ENCODE results near the gene HTRA2.

HTRA2 gene

GRCh38 chr2:74562126-74562775 is 32.5 kb downstream of the HTRA2 start:
- TF ChIP-seq CTCF (conservative IDR thresholded peaks at IDR 0.05) = no peak
- no peak overlapping the region for H3K27ac ChIP-seq

- TF ChIP-seq CTCF (conservative IDR thresholded peaks at IDR 0.05) = no peak
- H3K27ac ChIP-seq = no peak overlapping the region
These were observed 34.5 kb downstream of the HTRA2 start for GRCh38 chr2:74564222-74564621.

- no peak overlapping the region for H3K27ac ChIP-seq
- TF ChIP-seq CTCF (conservative IDR thresholded peaks at IDR 0.05) = no peak
These were observed 36.5 kb downstream of the HTRA2 start for GRCh38 chr2:74566076-74566753.

- no peak overlapping the region for H3K27ac ChIP-seq
- TF ChIP-seq CTCF (conservative IDR thresholded peaks at IDR 0.05) = no peak
These were observed 37.0 kb downstream of the HTRA2 start for GRCh38 chr2:74566754-74567085.

GRCh38 chr2:74567881-74568280 is 38.1 kb downstream of the HTRA2 start:
- no peak for TF ChIP-seq CTCF (conservative IDR thresholded peaks at IDR 0.05)
- H3K27ac ChIP-seq = no peak overlapping the region

GRCh38 chr2:74569686-74570085 is 40.0 kb downstream of the HTRA2 start:
- no peak for TF ChIP-seq CTCF (conservative IDR thresholded peaks at IDR 0.05)
- no peak overlapping the region for H3K27ac ChIP-seq

GRCh38 chr2:74571058-74571457 is 41.3 kb downstream of the HTRA2 start:
- H3K27ac ChIP-seq = no peak overlapping the region
- no peak for TF ChIP-seq CTCF (conservative IDR thresholded peaks at IDR 0.05)
